DND-41 (cell line): ENCODE data around the gene KRT83.

Experiments used
- CTCF ChIP-seq: IDR thresholded peaks from 2 replicates; pipeline ENCODE4 v1.5.1; 2012; ENCODE audit warnings: borderline replicate concordance, low read length, moderate library complexity, mild to moderate bottlenecking; ENCODE audit not compliant: poor library complexity, severe bottlenecking; ENCODE audit errors: extremely low read depth
- EZH2 ChIP-seq: IDR thresholded peaks from 3 replicates; pipeline ENCODE4 v1.6.1; 2012; ENCODE audit warnings: borderline replicate concordance, low read depth, mild to moderate bottlenecking, moderate library complexity, low read length, inconsistent platforms; ENCODE audit not compliant: severe bottlenecking

- TF ChIP-seq CTCF (no peak), EZH2 (no peak)
Observed at GRCh38 chr12:52294803-52295202, 26.4 kb downstream of the KRT83 start.
